GM18502 (cell line): ENCODE data around the gene CYFIP1.

Source experiments
- ATAC-seq: cut with Tn5 transposase; IDR thresholded peaks from one replicate; pipeline ENCODE4 v1.9.1; 2021; ENCODE audit warnings: mild to moderate bottlenecking; ENCODE audit not compliant: unreplicated experiment, poor library complexity

The CYFIP1 gene

DNA sequence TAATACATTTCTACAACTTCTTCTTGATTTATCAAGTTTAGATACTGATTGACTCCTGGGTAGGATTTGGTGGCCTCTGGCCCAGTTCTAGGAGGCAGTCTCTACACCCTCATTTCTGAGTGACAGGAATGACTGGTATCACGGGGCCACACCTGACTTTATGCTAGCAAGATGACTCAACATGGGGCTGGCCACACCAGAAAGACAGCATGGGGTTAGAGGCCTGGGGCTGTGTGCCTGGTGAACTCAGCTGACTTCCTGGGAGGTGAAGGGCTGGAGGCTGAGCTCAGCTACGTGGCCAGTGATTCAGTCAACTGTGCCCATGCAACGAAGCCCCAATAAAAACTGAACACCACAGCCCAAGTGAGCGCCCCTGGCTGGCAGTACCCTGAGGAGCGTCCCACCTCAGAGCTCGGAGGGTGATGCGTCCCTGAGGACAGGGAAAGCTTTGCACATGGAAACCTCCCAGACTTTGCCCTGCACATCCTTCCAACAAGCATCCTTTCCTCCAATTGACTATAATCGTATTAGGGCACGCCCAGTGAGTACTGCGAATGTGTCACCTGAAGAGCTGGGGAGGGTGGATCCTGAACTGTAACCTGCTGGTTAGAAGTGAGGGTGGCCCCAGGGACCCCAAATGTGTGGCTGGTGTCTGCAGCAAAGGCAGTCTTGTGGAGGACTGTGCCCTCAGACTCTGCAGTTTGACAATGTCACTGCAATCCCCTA, 84.5 kb downstream of the CYFIP1 start:
- ATAC-seq, result peak; percentile 74

DNA sequence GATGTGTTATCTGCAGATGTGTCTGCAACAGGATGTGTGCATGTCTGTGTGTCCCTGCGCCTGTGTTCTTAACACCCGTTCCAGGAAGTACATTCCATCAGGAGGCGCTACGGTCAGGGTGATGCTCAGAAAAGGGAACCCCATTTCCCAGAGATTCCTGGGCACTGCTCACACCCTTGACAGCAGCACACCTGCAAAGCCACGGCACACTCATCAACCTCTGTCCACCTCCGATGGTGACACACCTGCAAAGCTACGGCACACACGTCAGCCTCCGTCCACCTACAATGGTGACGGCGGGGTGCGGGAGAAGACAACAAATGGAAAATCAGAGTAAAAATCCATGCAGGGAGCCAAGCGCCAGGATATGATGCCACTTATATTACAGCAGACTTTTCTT, 86.3 kb downstream of the CYFIP1 start:
- ATAC-seq, result no peak

DNA sequence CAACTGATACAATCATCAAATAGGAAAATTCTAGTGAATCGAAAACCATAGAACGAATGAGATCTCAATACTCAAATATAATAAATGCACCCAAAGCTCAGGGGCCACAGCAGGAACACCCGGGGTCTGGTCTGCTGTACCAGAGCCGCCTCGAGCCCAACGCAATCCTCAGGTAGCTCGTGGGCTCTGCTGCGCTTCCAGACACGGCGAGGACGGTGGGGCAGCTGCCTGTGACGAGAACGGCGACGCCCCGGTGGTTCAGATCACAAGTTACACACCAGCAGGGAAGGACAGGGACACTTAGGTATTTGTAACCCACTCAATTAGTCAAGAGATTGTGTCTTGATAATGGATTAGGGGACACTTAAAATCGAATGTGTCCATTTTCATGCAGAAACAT, 87.1 kb downstream of the CYFIP1 start:
- no peak for ATAC-seq

DNA sequence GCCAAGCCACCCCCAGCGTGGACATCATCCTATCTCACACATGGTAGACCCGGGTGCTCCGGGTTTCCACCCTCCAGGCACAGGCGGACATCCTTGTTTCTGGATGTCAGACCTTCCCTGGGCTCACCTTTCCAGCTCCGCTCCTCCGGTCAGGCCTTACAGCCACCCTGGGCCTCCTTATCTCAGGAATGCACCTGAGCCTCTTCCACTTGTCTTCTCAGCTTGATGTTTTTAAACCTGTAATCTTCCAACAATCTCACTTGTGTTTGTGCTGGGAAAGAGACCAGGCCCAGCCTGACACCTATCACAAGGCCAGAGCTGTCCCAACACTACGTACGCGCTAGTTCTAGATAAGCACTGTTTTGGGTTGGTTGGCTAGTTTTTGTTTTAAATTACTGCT, 87.8 kb downstream of the CYFIP1 start:
- ATAC-seq, result no peak

DNA sequence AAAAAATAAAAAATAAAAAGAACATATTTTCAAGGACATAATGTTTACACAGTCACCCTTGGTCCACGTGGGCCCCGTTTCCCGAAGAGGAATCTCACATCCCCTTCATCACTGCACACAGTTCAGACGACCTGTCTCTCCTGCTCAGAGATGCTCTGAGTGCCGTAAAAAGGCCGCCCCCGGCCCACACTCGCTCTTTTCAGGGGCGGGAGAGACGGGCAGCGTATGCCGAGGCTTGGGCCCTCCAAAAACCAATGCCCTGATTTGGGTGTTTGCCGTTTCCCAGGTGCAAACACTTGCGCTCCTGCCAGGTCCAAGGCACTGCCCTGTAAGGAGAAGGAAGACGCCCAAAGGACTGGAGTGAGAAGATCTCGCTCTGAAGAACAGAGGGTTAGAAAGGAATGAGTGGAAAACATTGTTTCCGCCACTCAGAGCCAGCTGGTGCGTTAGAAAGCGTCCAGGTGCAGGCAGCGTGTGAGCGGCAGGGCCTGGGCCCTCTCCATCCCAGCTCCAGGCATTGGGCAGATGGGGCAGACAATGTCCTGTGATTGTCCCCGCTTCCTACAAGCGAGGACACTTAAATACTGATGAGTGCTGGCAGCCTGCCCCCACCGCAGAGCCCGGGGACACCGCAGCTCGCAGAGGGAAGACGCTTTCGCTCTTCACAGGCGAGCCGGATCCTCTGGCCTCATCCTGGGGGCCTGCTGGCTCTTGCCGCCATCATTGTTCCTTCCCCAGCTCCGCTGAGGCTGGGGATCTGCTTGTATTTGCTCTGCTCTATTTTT, 88.5 kb downstream of the CYFIP1 start:
- no peak for ATAC-seq

DNA sequence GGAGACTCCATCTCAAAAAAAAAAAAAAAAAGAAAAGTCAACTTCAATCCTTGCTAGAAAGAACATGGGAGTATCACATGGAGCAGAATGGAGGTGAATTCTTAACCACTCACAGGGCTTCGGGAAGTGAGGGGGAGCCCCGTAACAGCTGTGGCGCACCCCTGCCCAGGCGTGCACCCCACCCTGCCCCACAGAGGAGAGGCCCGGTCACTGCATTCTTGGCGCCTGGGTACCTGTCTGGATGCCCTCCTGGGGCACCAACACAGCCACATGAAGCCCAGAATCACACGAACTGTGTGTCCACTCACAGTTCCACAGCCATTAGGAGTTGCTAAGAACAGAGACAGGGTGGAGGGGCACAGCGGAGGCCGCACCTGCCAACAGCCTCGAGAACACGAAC, 89.9 kb downstream of the CYFIP1 start:
- ATAC-seq, result no peak

DNA sequence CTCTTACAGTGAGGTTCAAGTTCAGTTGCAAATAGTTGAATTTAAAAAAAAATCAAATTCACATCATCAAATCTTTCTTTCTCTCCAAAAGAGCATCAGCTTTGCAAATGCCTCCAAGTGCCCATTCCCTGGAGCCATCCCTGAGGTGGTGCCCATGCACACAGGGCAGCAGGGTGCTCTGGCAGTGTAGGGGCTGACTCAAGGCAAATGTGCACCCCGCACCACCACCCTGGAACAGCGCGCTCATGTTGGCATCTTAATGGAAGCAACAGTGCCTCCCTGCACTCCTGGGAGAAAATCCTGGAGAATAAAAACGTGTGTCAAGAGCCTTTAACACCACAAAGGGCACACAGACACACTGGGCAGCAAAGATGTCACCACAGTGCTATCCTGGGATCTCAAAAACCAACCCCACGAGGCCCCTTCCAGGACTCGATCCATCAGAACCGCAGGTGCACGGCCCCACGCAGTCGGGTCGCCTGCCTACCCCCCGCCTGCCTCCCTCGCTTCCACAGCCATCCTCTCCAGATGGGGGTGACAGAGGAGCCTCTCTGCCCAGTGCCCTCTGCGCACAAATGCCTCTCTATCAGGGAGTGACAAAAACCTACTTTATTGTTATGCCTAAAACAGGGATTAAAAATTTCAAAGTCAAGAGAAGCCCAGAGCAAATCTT, 90.9 kb downstream of the CYFIP1 start:
- no peak for ATAC-seq

DNA sequence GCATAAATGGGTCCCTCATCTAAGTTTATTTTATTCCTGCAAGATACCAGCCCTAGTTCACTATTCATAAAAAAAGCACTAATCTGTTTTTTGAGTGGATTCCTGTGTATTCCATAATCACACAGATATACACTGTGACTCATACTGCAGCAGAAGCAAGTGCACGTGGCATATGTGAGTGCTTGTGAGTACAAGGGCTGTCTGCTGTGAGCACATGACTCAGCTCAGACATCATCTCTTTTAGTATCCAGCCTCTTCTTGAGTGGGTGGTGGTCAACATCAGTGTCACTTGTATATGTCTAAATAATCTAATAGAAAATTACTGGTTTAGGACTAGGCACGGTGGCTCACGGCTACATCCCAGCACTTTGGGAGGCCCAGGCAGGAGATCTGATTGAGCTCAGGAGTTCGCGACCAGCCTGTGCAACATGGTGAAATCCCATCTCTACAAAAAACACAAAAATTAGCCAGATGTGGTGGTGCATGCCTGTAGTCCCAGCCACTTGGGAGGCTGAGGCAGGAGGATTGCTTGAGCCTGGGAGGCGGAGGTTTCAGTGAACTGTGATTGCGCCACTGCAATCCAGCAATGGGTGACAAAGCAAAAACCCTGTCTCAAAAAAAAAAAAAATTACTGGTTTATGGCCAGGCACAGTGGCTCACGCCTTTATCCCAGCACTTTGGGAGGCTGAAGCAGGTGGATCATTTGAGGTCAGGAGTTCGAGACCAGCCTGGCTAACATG, 91.9 kb downstream of the CYFIP1 start:
- ATAC-seq, result no peak

DNA sequence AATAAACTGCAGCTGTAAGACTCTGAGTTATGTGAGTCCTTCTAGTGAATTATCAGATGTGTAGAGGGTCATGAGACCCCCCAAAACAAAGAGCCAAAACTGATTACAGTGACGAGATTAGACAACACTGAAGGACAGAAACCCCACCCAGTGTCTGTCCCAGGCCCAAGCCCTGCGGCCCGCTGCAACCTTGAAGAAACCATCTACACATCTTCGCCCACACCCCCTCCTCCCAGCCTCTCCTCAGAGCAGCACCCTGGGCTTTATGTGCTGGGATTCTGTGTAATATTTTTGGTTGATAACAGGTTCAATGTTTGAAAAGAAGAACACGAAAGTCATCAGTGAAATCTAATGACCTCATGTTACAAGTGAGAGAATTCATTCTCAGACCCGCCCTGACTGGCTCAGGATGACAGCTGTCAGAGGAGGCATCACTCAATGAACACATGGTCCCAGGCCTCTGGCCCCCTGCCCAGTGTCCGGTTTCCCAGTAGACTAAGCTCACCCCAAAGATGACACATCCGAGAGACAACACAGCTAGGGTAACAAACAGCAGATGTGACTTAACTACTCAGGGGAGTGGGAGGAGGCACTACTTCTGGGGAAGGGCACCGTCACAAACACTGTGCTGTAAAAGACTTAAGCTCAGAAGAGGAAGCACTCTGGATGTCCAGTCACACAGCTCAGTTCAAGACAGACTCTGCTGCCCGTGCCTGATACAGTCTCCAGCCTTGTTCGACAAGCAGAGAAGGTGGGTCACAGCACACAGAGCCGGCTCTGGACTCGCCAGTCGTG, 92.8 kb downstream of the CYFIP1 start:
- no peak for ATAC-seq

DNA sequence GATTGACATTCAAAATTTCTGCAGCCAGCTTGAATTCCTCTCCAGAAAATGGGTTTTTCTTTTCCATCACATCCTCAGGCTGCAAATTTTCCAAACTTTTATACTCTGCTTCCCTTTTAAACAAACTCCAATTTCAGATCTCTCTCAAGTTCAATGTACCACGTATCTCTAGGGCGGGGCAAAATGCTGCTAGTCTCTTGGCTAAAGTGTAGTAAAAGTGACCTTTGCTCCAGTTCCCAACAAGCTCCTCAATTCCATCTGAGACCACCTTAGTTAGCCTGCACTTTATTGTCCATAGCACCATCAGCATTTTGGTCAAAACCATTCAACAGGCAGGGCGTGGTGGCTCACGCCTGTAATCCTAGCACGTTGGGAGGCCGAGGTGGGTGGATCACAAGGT, 95.0 kb downstream of the CYFIP1 start:
- no peak for ATAC-seq

DNA sequence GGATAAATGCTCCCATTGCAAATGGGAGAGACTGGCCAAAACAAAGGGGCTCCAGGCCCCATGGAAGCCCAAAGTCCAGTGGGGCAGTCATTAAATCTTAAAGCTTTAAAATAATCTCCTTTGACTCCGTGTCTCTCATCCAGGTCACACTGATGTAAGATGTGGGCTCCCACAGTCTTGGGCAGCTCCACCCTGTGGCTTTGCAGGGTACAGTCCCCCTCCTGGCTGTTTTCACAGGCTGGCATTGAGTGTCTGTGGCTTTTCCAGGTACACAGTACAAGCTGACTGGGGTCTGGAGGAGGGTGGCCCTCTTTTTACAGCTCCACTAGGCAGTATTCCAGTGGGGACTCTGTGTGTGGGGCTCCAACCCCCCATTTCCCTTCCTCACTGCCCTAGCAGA, 95.8 kb downstream of the CYFIP1 start:
- no peak for ATAC-seq

DNA sequence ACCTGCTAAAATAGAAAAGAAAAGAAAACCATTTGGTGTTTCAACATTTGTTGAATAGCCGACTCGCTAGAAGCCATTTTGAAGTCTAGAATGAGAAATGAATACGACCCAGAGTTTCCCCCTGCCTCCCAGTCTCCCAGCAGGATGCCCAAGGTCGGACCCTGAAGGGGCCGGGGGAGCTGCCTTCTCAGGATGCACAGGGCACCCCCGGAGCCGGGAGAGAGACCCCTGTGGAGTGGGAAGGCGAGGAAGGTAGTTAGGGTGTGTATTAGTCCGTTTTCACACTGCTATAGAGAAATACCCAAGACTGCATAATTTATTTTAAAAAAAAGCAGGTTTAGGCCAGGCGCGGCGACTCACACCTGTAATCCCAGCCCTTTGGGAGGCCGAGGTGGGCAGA, 97.0 kb downstream of the CYFIP1 start:
- no peak for ATAC-seq

DNA sequence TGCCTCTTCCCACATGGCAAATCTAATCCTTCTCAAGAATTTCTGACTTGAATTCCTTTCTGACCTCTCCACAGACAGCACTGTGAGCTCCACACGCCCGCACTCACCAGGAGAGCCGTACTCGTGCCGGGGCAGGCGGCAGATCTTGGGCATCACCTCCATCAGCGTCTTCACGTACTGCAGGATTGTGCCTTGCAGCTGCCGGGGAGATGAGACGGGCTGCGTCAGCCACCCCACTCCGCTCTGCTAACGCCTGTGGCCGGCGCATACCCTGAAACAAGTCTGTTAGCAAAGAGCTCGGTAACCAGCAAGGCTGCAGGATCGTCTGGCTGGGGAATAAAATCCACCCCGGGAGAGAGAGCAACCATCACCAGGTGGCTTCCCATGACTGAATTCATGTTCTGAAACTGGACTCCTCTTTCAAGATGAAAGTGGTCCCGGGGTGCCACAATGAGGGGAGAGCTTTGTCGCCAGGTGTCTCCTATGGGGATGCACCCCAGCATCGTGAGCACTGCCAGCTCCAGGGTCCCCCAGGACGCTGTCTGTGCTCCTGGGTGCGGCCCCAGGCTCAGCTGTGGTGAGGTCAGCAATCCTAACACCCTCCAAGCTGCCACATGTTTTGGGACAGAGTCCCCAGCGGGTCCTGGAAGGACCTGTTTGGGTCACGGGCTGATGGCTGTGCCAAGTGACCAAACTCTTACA, 98.3 kb downstream of the CYFIP1 start:
- ATAC-seq, result no peak

DNA sequence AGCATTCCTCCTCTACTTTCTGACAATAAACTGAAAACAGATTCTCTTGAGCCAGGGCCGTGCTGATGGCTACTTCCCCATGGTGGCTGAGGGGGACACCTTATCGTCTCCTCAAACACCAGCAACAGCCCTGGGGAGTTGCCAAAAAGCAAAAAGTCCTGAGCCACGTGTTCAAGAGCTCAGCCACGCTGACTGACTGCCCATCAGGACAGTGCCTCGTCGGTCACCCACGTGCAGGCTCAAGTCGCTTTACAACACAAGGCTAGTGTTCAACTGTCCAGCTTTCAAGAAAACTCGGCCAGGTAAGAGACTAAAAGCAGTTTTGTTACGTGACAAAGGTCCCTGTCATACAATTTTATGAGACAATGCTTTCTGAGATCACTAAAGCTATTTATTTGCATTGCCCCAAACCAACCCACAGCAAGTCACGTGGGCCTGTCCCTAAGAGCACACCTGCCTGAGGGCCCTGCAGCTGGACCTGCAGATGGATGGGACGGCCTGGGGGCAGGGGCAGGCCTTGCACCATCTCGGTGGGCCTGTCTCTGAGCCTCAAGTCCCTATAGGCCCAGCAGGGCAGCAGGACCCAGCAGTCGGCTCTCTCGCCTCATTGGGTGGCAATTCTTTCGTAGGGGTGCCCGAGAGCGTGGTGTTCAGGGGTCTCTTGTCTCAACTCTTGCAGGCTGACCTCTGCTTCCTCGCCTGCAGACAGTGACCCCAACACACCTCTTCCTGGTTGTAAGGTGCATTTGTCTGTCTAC, 99.0 kb downstream of the CYFIP1 start:
- no peak for ATAC-seq

DNA sequence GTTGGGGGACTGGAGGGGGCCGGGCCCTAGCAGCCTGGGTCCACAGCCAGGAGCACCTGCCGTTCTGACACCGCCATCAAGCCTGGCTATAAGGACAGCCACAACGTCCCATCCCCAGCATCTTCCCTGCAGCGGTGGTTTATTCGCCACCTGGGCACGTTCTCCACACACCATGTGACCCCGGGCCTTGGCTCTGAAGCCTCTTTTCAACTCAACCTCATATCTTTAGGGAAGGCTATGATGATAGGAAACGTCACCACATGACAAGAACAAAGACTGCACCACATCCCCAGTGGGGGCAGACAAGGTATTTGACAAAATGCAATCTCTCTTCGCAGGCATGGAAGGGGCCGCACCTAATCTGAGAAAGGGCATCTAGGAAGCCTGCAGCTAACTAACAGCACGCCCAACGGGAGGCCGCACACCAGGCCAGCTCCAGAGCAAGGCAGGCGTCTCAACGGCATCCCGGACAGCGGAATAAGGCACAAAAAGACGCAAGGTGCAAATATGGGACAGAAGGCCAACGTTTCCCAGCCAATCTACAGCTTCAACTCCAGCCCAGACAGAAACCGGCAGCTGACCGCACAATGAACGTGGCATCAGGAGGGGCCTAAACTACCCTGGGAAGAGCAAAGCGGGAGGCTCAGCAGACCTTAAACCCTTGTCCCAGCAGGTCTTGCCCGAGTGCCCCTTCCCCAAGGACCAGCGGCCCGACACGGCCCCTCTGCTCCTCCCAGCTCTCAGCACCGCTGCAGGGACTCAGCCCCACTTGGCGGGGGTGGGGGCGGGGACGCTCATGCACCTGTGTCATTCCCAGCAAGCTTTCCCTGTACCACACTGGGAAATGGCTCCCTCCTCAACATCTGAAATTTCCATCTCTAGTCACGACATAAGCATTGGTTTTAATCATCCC, 99.8 kb downstream of the CYFIP1 start:
- no peak for ATAC-seq

DNA sequence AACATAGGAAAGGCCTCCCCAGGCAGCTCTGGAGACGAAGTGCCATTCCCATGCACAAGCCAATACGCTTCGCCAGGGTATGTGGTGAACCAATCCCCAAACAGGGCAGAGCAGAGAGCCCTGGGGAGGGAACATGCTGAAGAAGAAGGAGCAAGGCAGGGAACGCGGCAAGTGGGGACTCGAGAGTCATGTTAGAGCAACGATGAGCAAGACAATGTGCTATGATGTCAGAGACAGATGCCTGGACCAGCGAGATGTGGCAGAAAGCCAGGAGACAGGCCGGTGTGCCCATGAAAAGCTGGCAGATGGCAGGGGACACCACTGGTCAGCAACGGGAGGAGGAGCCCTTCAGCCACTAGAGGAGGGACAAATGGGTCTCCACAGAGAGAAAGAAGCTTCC, 102.1 kb downstream of the CYFIP1 start:
- ATAC-seq, result no peak

DNA sequence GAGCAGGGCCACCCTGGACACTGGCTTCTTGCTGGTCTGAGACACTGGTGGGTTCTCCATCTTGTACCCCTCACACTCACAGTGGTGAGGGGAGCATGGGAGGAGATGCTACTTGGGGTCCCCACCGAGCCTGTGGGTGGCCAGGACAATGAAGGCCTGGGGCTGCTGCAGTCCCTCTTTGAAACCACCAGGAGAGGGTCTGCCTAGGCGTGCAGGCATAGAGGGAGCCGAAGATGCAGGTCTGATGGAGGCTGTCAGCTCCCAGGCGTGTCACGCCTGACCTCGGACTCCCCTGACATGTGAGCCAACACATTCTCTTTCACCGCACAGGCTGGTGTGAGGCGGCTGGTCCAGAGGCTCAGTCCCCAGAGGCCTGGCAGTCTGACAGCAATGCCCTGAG, 102.6 kb downstream of the CYFIP1 start:
- ATAC-seq, result no peak

DNA sequence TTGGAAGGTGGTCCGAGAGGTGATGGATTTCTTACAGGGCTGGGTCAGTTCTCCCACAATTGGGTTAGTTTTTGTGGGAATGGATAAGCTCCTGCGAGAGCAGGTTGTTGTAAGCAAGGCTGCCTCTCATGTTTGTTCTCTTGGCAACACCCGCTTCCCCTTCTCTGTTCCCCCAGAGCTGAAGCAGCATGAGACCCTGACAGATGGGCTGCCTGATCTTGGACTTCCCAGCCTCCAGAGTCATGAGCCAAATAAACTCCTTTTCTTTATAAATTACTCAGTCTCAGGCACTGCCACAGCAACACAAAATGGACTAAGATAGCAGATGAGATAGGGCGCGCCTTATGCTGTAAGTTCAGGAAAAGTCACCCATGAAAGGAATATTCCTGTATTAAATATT, 103.1 kb downstream of the CYFIP1 start:
- ATAC-seq, result no peak
